22Rv1 (cell line): ENCODE measurements around the gene LARP4B.

Experiments used
- ZFX ChIP-seq: fragments of 450-650 bp; IDR thresholded peaks from 2 replicates; pipeline ENCODE4 v1.6.1; 2017; ENCODE audit warnings: antibody characterized with exemption, borderline replicate concordance
- TF ChIP-seq, protein P1 (sequence below): fragments of 450-650 bp; IDR thresholded peaks from 2 replicates; pipeline ENCODE4 v1.5.1; 2017; ENCODE audit warnings: mild to moderate bottlenecking

DNA sequence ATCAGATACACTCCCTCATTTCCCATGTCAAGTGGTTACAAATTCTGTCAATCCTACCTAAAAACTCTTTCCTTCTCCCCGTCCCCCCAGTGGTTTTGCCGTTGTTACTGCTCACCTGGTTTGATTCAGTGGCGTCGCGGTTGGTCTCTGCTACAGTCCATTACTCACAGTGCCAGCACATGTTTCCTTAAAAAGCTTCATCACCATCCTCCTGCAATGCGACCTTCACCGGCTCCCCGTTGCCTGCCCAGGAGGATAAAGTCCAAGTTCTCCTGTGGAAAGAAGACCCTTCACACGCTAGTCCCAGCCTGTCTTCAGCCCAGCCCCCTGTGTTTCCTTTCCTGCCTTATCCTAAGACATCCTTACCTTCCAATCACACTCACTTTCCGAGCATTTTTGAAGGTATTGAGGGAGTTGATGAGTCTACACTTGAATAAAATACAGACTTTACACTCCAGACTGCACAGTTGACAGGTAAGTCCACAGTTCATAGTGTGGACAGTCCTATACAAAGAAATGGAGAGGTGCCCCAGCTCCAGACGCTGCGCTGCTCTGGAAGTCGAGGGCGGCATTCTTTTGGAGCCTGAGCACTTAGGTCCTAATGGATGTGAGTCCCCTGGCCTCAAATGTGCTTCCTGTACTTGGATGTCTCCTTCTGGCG lies 3.4 kb upstream of the LARP4B start:
- TF ChIP-seq, protein P1, sequence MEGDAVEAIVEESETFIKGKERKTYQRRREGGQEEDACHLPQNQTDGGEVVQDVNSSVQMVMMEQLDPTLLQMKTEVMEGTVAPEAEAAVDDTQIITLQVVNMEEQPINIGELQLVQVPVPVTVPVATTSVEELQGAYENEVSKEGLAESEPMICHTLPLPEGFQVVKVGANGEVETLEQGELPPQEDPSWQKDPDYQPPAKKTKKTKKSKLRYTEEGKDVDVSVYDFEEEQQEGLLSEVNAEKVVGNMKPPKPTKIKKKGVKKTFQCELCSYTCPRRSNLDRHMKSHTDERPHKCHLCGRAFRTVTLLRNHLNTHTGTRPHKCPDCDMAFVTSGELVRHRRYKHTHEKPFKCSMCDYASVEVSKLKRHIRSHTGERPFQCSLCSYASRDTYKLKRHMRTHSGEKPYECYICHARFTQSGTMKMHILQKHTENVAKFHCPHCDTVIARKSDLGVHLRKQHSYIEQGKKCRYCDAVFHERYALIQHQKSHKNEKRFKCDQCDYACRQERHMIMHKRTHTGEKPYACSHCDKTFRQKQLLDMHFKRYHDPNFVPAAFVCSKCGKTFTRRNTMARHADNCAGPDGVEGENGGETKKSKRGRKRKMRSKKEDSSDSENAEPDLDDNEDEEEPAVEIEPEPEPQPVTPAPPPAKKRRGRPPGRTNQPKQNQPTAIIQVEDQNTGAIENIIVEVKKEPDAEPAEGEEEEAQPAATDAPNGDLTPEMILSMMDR: no peak
- no peak for TF ChIP-seq ZFX
